GM21576 (cell line): ENCODE measurements around the gene FCGBP.
"Not testable (repeated sequence)": the region's sequence is repeated elsewhere in the genome, so short reads cannot be mapped to it uniquely, and the experiment has no call there.

ENCODE experiments used
- ATAC-seq: cut with Tn5 transposase; IDR thresholded peaks from one replicate; pipeline ENCODE4 v1.9.1; 2021; ENCODE audit warnings: mild to moderate bottlenecking, moderate library complexity; ENCODE audit not compliant: unreplicated experiment

FCGBP gene

GRCh38 chr19:39892506-39892902, 41.9 kb downstream of the FCGBP start:
- not testable (repeated sequence) for ATAC-seq

- ATAC-seq, result not testable (repeated sequence)
These were observed 42.6 kb downstream of the FCGBP start for GRCh38 chr19:39891660-39892505.

GRCh38 chr19:39890755-39891551, 43.5 kb downstream of the FCGBP start:
- ATAC-seq, result no peak

- not testable (repeated sequence) for ATAC-seq
These were observed 44.3 kb downstream of the FCGBP start for GRCh38 chr19:39889872-39890754.

GRCh38 chr19:39887456-39887951, 46.9 kb downstream of the FCGBP start:
- ATAC-seq, result not testable (repeated sequence)

- not testable (repeated sequence) for ATAC-seq
These were observed 48.4 kb downstream of the FCGBP start for GRCh38 chr19:39885821-39886554.

- ATAC-seq, result not testable (repeated sequence)
These were observed 49.7 kb downstream of the FCGBP start for GRCh38 chr19:39884721-39885120.
